RWPE1 (cell line): ENCODE data around the gene RAB1B.

Experiments used
- CTCF ChIA-PET: fragments of 350-600 bp; sonication (Branson Sonifier 250); formaldehyde crosslinking; extraction: SDS; loops from one replicate; lab custom pipeline; 2021; lab: Yijun Ruan, JAX
- POLR2A ChIA-PET: fragments of 400-600 bp; formaldehyde crosslinking; extraction: SDS; loops from one replicate; lab custom pipeline; 2020; ENCODE audit warnings: antibody characterized with exemption; ENCODE audit not compliant: low non-redundant PET; lab: Yijun Ruan, JAX
- DNase-seq: peaks from one replicate; pipeline ENCODE4 v3.0.0; 2012; ENCODE audit warnings: low spot score
- H3K27ac ChIP-seq: fragments of 450-650 bp; 2 replicates; pipeline ENCODE4 v1.5.1; 2017
- TF ChIP-seq, protein P1 (sequence below): fragments of 450-650 bp; conservative IDR thresholded peaks from 2 replicates; pipeline ENCODE4 v1.5.1; 2017; ENCODE audit warnings: low read depth, mild to moderate bottlenecking

RAB1B gene

DNA sequence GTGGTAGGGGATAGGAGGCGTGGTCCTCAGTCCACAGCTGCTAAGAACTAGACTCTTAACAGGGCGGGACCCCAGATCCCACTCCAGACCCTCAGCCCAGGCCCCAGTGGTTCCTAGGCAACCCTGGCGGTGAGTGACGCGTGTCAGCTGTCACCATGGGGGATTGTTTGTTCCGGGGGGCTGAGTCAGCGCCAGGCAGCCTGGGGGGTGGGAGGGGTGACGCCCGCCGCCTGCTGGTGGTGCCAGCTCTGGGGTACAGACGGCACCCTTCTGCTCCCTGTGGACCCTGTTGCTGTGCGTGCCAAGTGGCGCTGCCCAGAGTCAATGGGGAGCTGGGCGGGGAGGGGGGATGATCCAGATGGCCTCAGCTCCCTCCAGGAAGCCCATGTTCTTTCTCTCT is 12.0 kb downstream of the RAB1B start:
- no peak overlapping the region for H3K27ac ChIP-seq
- CTCF ChIA-PET = interaction anchor here (0.5 to 0.7 kb wide), 2 partner anchors 83 to 671 kb away, joined by 5 read pairs; no protein-coding TSS in a partner anchor
- POLR2A ChIA-PET = no interaction called here
- DNase-seq = no peak
- TF ChIP-seq, protein P1, sequence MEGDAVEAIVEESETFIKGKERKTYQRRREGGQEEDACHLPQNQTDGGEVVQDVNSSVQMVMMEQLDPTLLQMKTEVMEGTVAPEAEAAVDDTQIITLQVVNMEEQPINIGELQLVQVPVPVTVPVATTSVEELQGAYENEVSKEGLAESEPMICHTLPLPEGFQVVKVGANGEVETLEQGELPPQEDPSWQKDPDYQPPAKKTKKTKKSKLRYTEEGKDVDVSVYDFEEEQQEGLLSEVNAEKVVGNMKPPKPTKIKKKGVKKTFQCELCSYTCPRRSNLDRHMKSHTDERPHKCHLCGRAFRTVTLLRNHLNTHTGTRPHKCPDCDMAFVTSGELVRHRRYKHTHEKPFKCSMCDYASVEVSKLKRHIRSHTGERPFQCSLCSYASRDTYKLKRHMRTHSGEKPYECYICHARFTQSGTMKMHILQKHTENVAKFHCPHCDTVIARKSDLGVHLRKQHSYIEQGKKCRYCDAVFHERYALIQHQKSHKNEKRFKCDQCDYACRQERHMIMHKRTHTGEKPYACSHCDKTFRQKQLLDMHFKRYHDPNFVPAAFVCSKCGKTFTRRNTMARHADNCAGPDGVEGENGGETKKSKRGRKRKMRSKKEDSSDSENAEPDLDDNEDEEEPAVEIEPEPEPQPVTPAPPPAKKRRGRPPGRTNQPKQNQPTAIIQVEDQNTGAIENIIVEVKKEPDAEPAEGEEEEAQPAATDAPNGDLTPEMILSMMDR = no peak

DNA sequence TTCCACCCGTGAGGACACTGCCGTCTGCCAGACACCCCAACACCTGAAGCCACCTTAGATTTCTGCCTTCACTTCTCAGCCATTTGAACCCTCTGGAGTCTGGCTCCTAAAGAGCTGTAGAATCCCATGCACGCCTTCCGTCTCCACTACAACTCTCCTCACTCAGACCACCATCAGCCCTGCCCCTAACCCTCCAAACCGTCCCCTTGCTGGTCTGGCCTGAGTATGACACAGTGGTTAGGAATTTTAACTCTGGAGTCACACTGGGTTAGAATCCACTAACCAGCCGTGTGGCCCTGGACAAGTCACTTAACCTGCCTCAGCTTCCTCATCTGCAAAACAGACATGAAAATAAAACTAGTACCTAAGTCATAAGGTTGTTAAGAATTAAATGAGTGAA is 12.6 kb downstream of the RAB1B start:
- H3K27ac ChIP-seq = no peak overlapping the region
- no peak for DNase-seq
- ChIA-PET POLR2A (no interaction called here), CTCF (no interaction called here)
- TF ChIP-seq, protein P1 = no peak

DNA sequence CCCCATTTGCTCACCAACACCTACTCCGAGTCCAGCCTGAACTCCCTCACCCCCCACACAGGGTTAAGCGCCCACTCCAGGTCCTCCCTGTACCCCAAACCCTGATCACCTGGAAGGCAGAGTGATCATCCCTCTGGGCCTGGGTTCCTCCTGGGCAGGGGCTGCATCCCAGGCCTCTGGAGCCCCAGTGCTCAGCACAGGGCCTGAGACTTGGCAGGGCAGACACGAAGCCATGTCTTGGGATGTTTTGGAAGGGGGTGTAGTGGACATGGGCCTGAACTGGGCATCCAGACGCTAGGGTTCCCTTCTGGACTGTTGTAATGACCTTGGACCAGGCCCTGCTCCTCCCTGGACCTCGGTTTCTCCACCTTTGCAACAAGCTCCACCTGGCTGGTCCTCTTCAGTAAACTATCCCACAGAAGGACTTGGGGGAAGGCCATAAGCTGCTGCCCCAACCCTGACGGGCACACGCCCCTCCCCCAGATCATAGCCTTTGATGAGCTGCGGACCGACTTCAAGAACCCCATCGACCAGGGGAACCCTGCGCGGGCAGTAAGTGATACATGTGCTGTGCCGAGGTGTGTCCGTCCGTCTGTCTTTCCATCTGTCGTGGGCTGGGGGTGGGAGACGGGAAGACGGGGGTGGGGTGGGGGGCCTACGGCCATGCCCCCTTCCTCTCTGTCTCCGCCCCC is 13.5 kb downstream of the RAB1B start:
- ChIA-PET POLR2A (no interaction called here), CTCF (interaction anchor here (0.7 to 1.4 kb wide), 6 partner anchors 8 to 1009 kb away, joined by 3 to 13 read pairs (median 4); no protein-coding TSS in a partner anchor)
- TF ChIP-seq, protein P1 = no peak
- no peak for DNase-seq
- no peak overlapping the region for H3K27ac ChIP-seq

- CTCF ChIA-PET = interaction anchor here (0.6 to 1.4 kb wide), 11 partner anchors 8 to 1223 kb away, joined by 3 to 13 read pairs (median 4); no protein-coding TSS in a partner anchor
- H3K27ac ChIP-seq = peak overlapping the region; percentile 57
- TF ChIP-seq, protein P1 = peak; percentile 94
- POLR2A ChIA-PET = no interaction called here
- DNase-seq = peak; percentile 87
Observed at GRCh38 chr11:66282468-66283455, 14.3 kb downstream of the RAB1B start.

GRCh38 chr11:66283461-66284105 is 15.1 kb downstream of the RAB1B start:
- H3K27ac ChIP-seq = peak overlapping the region; percentile 57
- no peak for DNase-seq
- ChIA-PET CTCF (interaction anchor here (0.6 to 1.4 kb wide), 7 partner anchors 7 to 433 kb away, joined by 3 to 6 read pairs (median 4); no protein-coding TSS in a partner anchor), POLR2A (no interaction called here)
- TF ChIP-seq, protein P1 = no peak
